GM21390 (cell line): ENCODE data around the gene PTPRD.
A peak's percentile ranks its signal among the peaks of the same experiment; 100 is the strongest.

Experiments
- ATAC-seq: cut with Tn5 transposase; IDR thresholded peaks from one replicate; pipeline ENCODE4 v1.9.1; 2021; ENCODE audit not compliant: unreplicated experiment

The PTPRD gene

GRCh38 chr9:9912459-9912858, 700.3 kb downstream of the PTPRD start:
- no peak for ATAC-seq

DNA sequence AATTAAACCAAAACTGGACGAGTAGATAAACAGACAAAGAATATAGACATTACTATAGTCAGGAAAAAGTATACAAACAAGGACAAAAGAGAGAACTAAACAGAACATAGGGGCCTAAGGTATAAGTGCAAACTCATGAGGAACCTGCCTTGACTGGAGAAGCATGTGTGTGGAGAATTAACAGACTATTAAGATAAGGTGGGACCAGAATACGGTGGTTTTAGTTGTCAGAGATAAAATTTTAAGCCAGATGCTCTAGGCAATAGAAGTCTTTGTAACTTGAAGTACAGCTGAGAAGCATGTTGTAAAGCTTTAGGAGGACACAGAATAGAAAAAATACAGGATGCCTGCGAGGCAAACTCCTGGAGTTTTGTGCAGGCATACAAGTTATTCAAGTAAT, 707.1 kb downstream of the PTPRD start:
- no peak for ATAC-seq

DNA sequence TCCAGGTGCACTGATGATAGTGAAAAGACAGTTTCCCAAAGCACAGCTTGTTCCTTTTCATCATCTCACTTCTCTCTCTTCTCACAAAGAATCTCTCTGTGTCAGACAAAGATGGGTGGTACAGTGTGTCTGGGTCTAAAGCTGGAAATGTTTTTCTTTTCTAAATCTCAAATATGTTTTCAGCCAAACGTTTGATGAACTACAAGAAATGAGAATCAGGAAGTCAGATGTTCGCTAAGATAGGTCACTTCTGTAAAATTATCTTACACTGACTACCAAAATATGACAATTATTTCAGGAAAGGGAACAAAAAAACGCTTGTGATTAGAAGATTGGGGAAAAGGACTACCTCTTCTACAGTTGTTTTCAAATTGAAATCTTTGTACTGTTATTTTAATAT, 708.8 kb downstream of the PTPRD start:
- no peak for ATAC-seq

GRCh38 chr9:9901624-9902023, 711.2 kb downstream of the PTPRD start:
- no peak for ATAC-seq

DNA sequence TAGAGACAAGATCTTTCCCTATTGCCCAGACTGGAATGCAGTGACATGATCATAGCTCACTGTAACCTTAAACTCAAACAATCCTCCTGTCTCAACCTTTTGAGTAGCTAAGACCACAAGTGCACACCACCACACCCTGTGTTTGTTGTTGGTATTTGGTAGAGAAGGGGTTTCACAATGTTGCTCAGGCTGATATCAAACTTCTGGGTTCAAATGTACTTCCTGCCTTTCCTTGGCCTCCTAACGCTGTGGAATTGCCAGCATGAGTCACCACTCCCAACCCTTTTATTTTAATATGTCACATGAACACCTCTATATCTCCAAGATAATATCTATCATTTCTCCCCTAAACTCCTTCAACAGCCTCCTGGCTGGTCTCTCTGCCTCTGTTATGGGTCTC, 719.0 kb downstream of the PTPRD start:
- ATAC-seq, result no peak

DNA sequence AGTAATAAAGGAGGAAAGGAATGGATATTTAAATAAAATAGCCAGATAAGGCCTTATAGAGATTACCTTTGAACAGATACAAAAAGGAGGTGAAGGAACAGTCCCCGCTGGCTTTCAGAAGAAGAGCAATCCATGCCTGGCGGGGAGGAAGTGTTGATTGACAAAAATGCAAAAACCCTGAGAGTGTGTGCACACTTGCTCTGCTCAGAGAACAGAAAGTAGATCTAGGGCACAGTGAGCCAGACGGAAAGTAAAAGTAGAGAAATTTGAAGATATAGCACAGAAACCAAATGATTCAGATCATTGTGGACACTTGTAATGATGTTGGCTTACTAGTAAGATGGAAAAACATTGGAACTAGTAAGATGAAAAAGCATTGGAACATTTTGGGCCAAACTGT, 720.6 kb downstream of the PTPRD start:
- peak; percentile 50 for ATAC-seq

DNA sequence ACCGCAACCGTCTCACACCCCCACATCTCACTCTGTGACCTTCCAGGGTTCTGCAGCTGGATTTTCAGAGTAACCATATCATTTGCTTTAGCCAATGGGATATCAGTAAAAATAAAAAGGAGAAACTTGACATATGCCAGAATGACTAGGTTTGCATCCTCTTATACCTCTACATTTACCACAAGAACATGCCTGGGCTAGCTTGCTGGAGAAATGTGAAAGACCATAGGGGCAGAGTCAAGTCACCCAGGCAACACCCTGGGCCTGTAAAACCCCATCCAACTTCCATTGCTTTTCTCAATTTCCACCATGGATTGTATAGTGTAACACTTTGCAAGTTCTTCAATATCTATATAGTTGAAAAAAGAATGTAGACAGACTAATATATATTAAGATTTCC, 731.1 kb downstream of the PTPRD start:
- no peak for ATAC-seq

DNA sequence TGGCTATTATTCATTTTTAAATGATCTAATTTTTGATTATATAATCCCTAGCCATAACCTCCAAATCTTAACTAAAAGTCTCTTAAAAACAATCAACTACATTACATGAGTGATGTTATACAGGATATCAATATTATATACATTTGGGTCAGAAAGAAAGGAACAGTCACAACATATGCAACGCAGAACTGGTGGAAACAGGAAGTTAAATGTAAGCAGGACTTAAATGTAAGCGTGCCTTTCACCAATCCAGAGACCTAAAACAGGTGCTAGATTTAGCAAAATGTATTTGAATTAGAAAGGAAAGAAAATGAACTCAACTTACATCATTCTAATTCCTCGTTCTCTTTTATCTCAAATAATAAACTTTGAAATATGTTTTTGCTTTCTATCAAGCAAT, 738.5 kb downstream of the PTPRD start:
- no peak for ATAC-seq

DNA sequence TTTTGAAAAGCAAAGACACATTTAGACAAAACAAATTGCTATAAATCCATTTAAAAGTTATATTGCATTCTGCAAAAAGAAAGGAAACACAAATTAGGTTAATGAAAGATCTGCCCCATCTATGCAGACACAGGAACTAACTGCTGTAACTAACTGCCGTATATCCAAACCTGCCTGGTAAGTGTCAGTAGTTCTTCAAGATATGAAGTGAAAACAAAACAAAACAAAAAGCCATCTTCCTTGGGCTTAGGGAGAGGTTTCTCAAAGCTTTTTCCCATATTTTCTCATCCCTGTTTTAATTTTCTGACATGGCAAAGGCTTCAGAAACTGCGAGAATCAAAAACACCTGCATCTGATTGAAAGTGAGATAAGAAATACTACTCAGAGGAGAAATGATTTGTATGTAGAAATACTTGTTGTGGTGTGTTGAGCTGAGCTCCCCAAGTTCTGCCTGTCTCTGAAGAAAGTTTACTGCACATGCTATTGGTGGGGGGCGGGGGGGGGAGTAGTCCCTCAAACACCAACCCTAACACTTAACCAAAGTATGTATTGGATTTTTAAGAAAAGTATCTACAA, 750.5 kb downstream of the PTPRD start:
- no peak for ATAC-seq

DNA sequence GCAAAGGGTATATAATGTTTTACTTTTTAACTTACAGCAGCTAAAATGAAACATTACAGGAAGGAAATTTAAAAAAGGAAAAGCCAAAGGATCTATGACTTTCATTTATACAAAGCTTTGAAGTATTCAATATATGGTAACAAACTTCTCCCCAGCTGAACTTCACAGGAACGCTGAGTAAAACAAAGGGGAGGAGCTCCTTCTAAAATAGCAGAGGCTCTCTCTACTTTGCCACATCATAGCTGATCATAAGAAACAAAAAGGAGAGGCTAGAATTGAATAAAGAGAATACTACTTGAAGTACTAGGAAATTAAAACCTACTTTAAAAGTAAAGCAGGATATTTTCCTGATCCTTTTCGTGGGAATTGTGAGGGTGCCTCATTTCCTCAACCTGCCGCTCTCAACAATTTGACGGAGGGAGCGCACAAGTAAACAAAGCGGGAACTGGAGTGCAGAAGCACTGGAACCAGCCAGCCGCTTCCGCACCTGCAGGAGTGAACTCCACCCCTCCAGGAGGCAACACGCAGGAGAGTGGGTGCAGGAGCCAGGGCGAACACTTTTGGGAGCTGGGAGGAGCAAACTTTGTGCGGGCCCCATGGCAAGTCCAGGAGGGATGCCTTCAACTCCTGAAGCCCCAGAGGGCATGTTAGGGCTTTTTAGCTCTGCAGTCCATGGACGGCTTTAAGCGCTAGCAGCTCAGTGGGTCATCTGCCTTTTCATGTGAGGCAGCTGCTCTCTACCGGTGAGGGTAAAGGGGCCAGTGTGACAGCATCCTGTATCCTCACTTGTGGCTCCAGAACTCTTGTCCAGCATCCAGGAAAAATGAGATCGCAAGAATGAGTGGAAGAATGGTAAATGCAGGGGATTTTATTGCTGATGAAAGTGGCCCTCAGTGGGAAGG, 757.4 kb downstream of the PTPRD start:
- no peak for ATAC-seq

DNA sequence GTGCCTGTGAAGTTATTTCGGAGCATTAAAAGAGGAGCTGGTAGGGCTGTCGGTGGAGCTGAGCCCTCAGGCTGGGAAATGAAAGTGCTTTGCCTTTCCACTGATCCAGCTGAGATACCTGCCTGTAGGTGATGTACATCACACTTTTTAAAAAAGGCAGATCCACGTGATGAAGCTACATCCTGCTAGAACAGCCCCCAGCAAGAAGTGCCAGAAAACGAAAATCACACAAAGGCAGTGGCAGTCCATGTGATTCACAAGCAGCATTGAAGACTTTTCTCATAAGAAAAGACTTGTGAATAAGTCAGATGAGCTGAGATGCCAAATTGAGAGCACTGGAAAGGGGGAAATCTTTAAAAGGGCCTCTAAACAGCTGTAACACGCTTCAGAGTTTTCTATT, 765.1 kb downstream of the PTPRD start:
- no peak for ATAC-seq

DNA sequence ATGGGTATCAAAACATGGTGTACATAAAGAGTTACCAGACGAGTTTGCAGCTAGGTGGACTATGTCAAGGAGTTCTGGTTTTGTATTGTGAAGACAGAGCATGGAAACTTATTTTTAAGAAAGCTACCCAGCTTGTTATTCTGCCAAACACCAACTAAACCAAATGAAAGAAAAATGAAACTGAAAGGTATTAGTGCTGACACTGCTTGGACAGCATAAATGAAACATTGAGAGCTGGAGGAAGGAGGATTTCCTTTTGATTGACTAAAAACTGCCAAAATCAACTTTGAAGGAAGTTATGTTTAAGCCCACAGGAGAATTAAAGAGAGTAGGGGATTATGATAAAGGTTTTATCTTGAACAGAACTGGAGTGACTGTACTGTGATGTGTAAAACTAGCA, 766.2 kb downstream of the PTPRD start:
- ATAC-seq, result peak; percentile 94

GRCh38 chr9:9820436-9820835, 792.4 kb downstream of the PTPRD start:
- ATAC-seq, result no peak

- ATAC-seq, result no peak
Measured at GRCh38 chr9:9819886-9820285, 792.9 kb downstream of the PTPRD start.

DNA sequence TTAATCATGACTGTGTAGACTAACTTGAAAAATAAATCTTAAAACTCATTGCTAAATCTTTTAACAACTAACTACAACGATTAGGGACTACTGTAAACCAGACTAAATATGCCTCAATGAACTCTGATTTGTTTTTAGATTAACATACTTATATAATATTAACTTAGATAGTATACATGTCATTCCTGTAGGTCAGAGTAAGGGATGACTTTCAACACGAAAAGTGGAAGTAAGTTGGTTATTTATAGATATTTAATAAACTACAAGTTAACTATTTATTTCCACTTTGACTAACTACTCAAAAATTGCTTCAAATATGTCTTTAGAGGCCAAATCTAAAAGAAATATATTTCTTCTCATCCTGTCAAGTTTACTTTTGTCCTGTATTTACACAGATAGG, 795.6 kb downstream of the PTPRD start:
- no peak for ATAC-seq

DNA sequence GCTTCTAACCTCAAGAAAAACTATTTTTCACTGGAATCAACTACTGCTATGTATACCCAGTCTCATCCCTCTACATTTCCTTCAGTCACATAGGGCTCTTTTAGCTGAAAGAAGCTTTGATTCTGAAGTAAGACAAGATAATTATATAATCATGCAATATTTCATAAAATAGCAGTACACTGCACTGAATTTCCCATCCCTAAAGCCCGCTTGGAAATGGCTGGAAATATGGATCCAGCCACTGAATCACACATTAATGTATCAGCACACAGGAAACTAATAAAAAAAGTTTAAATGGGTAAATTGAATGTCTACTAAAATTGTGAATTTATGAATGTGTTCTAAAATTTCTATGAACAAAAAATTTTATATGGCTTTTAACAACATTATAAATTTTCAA, 808.7 kb downstream of the PTPRD start:
- no peak for ATAC-seq

DNA sequence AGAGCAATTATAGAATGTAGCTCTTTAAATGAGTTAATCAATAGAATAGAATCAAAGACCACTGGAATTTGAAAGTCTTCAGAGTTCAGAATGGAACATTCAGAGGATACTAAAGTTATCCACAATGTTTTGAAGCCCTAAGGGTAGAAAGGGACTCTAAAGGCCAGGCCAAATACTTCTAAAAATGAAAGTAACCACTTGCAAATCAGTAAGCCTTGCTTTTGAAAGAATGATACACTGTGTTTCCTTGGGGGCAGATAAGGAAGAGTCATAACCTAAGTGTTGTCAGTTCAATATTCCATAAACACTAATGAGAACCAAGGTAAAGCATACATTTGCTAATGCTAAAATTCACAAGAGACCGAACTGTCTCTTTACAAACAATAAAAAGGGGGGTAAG, 813.5 kb downstream of the PTPRD start:
- no peak for ATAC-seq

- peak; percentile 59 for ATAC-seq
Measured at GRCh38 chr9:9792144-9792857, 820.5 kb downstream of the PTPRD start.

DNA sequence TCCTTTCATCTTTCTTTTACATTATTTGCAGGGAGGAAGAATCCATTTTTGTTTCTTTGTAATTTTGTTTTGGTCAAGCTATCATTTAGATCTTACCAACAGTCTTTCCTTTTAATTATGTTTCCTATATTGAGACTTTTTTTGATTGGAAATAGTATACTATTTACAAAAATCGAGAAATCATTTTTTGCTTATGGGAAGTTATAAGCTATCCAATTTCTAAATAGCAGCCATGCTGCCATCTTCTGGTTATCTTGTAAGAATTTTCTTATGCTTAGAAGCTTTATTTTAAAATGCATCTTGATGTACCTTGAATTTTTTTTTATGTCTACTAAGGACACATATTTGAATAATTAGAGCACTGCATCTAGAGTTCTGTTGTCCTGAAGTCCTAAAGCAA, 821.2 kb downstream of the PTPRD start:
- no peak for ATAC-seq

DNA sequence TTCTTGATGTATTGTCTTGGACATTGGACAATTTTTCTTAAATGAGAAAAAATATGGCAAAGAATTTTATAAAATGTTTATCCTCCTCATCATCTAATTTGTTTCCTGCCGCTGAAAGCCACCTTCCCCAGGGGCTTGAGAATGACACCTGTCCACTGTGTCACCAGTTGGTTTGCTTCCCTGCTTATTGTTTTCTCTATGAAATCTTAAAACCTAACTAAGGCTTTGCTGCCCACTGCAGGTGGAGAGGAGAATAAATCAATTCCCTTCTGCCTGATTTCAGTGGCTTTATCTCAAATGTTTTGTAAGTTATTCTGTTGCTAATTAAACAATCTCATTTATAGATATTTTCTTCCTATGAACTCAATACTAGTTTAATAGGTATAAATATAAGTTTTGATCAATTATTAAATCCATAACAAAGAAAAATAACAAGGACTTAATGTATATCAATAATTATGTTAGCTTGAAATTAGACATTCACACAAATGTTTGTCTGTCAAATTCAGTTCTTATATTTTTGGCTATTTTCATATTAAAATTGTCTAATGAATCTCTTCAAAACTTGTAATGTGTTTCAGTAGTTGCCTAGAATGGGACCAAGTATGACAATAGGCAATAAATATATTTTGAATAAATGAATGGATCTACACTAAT, 822.5 kb downstream of the PTPRD start:
- ATAC-seq, result peak; percentile 76

DNA sequence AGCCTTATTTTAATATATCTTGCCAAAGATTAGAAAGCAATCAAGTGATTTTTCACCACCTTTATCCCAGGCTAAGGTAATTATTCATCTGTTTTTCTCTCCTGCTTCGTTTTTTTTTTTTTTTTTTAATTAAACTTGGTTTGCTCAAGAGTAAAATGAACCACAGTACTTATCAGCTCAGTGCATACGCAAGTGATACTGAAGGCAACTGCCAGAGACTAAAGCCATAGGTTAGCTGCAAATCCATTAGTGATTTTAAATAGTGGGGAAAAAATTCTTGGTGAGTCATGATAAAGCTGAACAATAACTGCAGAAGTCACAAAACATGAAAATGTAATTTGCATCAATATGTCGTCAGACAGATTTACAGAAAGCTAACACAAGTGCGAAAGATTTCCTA, 829.1 kb downstream of the PTPRD start:
- no peak for ATAC-seq

DNA sequence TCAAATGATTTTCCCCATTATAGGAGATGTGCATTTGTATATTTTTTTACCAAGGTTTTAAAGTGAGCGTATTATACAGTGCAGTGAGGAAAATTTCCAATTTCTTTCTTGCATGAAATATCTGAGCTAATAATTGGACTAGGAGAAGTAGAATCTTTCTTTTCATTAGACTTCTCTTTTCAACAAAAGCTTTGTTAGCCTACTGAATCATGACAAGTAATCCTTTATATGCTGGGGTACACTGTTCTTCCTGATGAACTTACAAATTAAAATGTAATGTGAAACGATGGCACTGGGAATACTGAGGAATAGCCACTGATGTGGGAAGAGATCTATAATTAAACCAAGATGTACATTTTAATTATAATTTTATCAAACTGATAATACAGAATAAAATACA, 829.6 kb downstream of the PTPRD start:
- ATAC-seq, result no peak
